GM23338 (cell line): Measurements from ENCODE around the gene DNAJC12. TPM values are rescaled to one million over a fixed set of nuclear protein-coding genes. Genes with fewer than 3 reads are reported as not detected.

Experiments
- ATAC-seq: fragments of 200-7000 bp; cut with Tn5 transposase; 3 replicates; pipeline ENCODE4 v1.9.1; 2020
- DNase-seq: peaks from one replicate; pipeline ENCODE4 v3.0.0-alpha.2; 2015; ENCODE audit warnings: low spot score
- H2AFZ ChIP-seq: fragments of 200-600 bp; sonication (generic); 2 replicates; pipeline ENCODE4 v1.8.0; 2016; ENCODE audit warnings: antibody characterized with exemption, mild to moderate bottlenecking, moderate library complexity
- H3F3A ChIP-seq: fragments of 200-600 bp; sonication (generic); replicated peaks from 2 replicates; pipeline ENCODE4 v1.8.0; 2017; ENCODE audit warnings: antibody characterized with exemption, mixed run types, low read depth
- H3K27ac ChIP-seq: fragments of 200-600 bp; sonication (generic); 2 replicates; pipeline ENCODE4 v1.6.1; 2016; ENCODE audit warnings: low read depth
- H3K27me3 ChIP-seq: fragments of 200-600 bp; sonication (generic); 2 replicates; pipeline ENCODE4 v1.8.0; 2016; ENCODE audit warnings: mild to moderate bottlenecking, mixed run types, moderate library complexity; ENCODE audit not compliant: insufficient read depth
- H3K36me3 ChIP-seq: fragments of 200-600 bp; sonication (generic); 2 replicates; pipeline ENCODE4 v1.8.0; 2016; ENCODE audit warnings: mild to moderate bottlenecking; ENCODE audit not compliant: insufficient read depth
- H3K4me1 ChIP-seq: fragments of 200-600 bp; sonication (generic); 2 replicates; pipeline ENCODE4 v1.8.0; 2016; ENCODE audit warnings: mild to moderate bottlenecking, moderate library complexity; ENCODE audit not compliant: insufficient read depth
- H3K4me2 ChIP-seq: fragments of 200-600 bp; sonication (generic); 2 replicates; pipeline ENCODE4 v1.7.1; 2017; ENCODE audit warnings: mixed run types
- H3K4me3 ChIP-seq: fragments of 200-600 bp; sonication (generic); 2 replicates; pipeline ENCODE4 v1.6.1; 2016; ENCODE audit warnings: mixed run types
- H3K79me2 ChIP-seq: fragments of 200-600 bp; sonication (generic); replicated peaks from 2 replicates; pipeline ENCODE4 v1.8.0; 2017; ENCODE audit warnings: mild to moderate bottlenecking; ENCODE audit not compliant: insufficient read depth
- H3K9me2 ChIP-seq: fragments of 200-600 bp; sonication (generic); 2 replicates; pipeline ENCODE4 v1.8.0; 2017; ENCODE audit not compliant: insufficient read depth
- H4K20me1 ChIP-seq: fragments of 200-600 bp; sonication (generic); replicated peaks from 2 replicates; pipeline ENCODE4 v1.8.0; 2017; ENCODE audit warnings: mild to moderate bottlenecking; ENCODE audit not compliant: insufficient read depth
- H3K27ac Mint-ChIP-seq: 2 replicates; pipeline ENCODE4 v1.8.0; 2020; ENCODE audit warnings: inconsistent platforms, mild to moderate bottlenecking, moderate library complexity, mixed read lengths
- H3K27me3 Mint-ChIP-seq: 3 replicates; pipeline ENCODE4 v1.8.0; 2022; ENCODE audit warnings: low read depth, mild to moderate bottlenecking, moderate library complexity, mixed read lengths, inconsistent platforms; ENCODE audit not compliant: insufficient read depth, poor library complexity
- H3K36me3 Mint-ChIP-seq: 3 replicates; pipeline ENCODE4 v1.8.0; 2021; ENCODE audit warnings: low read depth, mild to moderate bottlenecking, inconsistent platforms, moderate library complexity, mixed read lengths
- H3K4me1 Mint-ChIP-seq: 3 replicates; pipeline ENCODE4 v1.8.0; 2020; ENCODE audit warnings: mild to moderate bottlenecking, inconsistent platforms, mixed read lengths
- H3K4me3 Mint-ChIP-seq: 3 replicates; pipeline ENCODE4 v1.8.0; 2021; ENCODE audit warnings: moderate library complexity, mild to moderate bottlenecking, inconsistent platforms, mixed read lengths
- H3K9me3 Mint-ChIP-seq: 3 replicates; pipeline ENCODE4 v1.8.0; 2020; ENCODE audit warnings: moderate library complexity, mild to moderate bottlenecking, inconsistent platforms, mixed read lengths
- CREB1 ChIP-seq: fragments of 250-450 bp; sonication (Bioruptor Pico); IDR thresholded peaks from 2 replicates; pipeline ENCODE4 v1.5.0; 2020; ENCODE audit warnings: low read depth, mild to moderate bottlenecking, moderate library complexity
- CTCF ChIP-seq, 2 experiments: fragments of 200-600 bp in 1 of 2; sonication (generic) in 1 of 2; conservative IDR thresholded peaks; 2 replicates each; pipeline versions ENCODE4 v1.5.1 to v1.6.1; 2016 to 2017; ENCODE audit warnings: antibody characterized with exemption in 2 of 2, low read depth in 2 of 2, mild to moderate bottlenecking in 2 of 2, moderate library complexity in 1 of 2
- ETS1 ChIP-seq: IDR thresholded peaks from 2 replicates; pipeline ENCODE4 v1.6.1; 2016; ENCODE audit warnings: antibody characterized with exemption
- EZH2 ChIP-seq: fragments of 200-600 bp; sonication (generic); IDR thresholded peaks from one replicate; pipeline ENCODE4 v1.8.0; 2017; ENCODE audit warnings: antibody characterized with exemption, mild to moderate bottlenecking, low read depth; ENCODE audit not compliant: unreplicated experiment
- EZH2phosphoT487 ChIP-seq: fragments of 200-600 bp; sonication (generic); IDR thresholded peaks from one replicate; pipeline ENCODE4 v1.8.1; 2018; ENCODE audit warnings: antibody characterized with exemption; ENCODE audit not compliant: unreplicated experiment
- JUNB ChIP-seq: IDR thresholded peaks from one replicate; pipeline ENCODE4 v1.6.1; 2016; ENCODE audit warnings: antibody characterized with exemption; ENCODE audit not compliant: unreplicated experiment
- NANOG ChIP-seq: IDR thresholded peaks from 2 replicates; pipeline ENCODE4 v1.6.1; 2016; ENCODE audit warnings: antibody characterized with exemption, borderline replicate concordance
- POLR2AphosphoS5 ChIP-seq: IDR thresholded peaks from 2 replicates; pipeline ENCODE4 v1.6.1; 2016; ENCODE audit warnings: antibody characterized with exemption, low read depth
- REST ChIP-seq: IDR thresholded peaks from one replicate; pipeline ENCODE4 v1.6.1; 2018; ENCODE audit warnings: antibody characterized with exemption; ENCODE audit not compliant: unreplicated experiment
- STAT1 ChIP-seq: IDR thresholded peaks from one replicate; pipeline ENCODE4 v1.6.1; 2016; ENCODE audit warnings: antibody characterized with exemption; ENCODE audit not compliant: unreplicated experiment
- ZNF114 ChIP-seq: fragments of 250-450 bp; sonication (Bioruptor Pico); IDR thresholded peaks from 2 replicates; pipeline ENCODE4 v1.5.0; 2020; ENCODE audit warnings: mild to moderate bottlenecking, moderate library complexity
- ZNF331 ChIP-seq: fragments of 250-450 bp; sonication (Bioruptor Pico); IDR thresholded peaks from 2 replicates; pipeline ENCODE4 v1.5.0; 2020; ENCODE audit warnings: low read depth, mild to moderate bottlenecking, moderate library complexity
- ZNF462 ChIP-seq: fragments of 250-450 bp; sonication (Bioruptor Pico); IDR thresholded peaks from 2 replicates; pipeline ENCODE4 v1.5.0; 2020; ENCODE audit warnings: mild to moderate bottlenecking, moderate library complexity
- polyA plus RNA-seq: library from polyadenylated mRNA; unstranded; fragments of >200 nt; fragmentation: Nextera tagmentation; extraction: Ambion mirVana; gene quantifications from 2 replicates; pipeline ENCODE4 v1.2.1, GENCODE V29; 2016
- total RNA-seq: library from RNA; depleted of rRNA; stranded (reverse); fragments of >200 nt; shearing (Covaris generic); gene quantifications from 2 replicates; pipeline ENCODE4 v1.2.3, GENCODE V29; 2014

The DNAJC12 gene
- total and polyA plus RNA-seq, 2 experiments from 2014 or later: 2.2 to 4.5 TPM

GRCh38 chr10:67782530-67782929 is 55.5 kb downstream of the DNAJC12 start:
- no peaks in the 10 kb centered on the region for H3K36me3 Mint-ChIP-seq
- TF ChIP-seq STAT1 (no peak), ZNF331 (CRISPR knock-in tag) (no peak), CREB1 (CRISPR knock-in tag) (no peak), ZNF462 (CRISPR knock-in tag) (no peak), JUNB (no peak), ZNF114 (CRISPR knock-in tag) (no peak), NANOG (no peak), EZH2phosphoT487 (no peak), CTCF (conservative IDR thresholded peaks at IDR 0.05; ENCODE audit: low read depth in 2 of 2) (no peak), POLR2AphosphoS5 (no peak), ETS1 (no peak), REST (no peak), EZH2 (no peak)
- no peaks in the 10 kb centered on the region for H3K4me1 Mint-ChIP-seq
- no peaks in the 10 kb centered on the region for H3K27me3 Mint-ChIP-seq
- Histone ChIP-seq H3K9me2 (no peaks in the 10 kb centered on the region), H3K27ac (no peak overlapping the region), H3K27me3 (no peaks in the 10 kb centered on the region), H3K79me2 (no peaks in the 10 kb centered on the region), H3K36me3 (no peaks in the 10 kb centered on the region), H3F3A (no peaks in the 10 kb centered on the region), H3K4me3 (no peak overlapping the region), H2AFZ (no peak overlapping the region), H3K4me2 (no peak overlapping the region), H3K4me1 (no peaks in the 10 kb centered on the region; the same call in 1 of the 2 replicates), H4K20me1 (no peaks in the 10 kb centered on the region)
- no peak overlapping the region for H3K27ac Mint-ChIP-seq
- H3K9me3 Mint-ChIP-seq: no peaks in the 10 kb centered on the region; the same call in 2 of the 3 replicates
- ATAC-seq (no peak), DNase-seq (no peak)
- H3K4me3 Mint-ChIP-seq: no peak overlapping the region
